Trophoblast cell (in vitro differentiated cells and primary cell): Measurements from ENCODE around the gene FES.

ENCODE experiments used
- DNase-seq, 2 donors: peaks; one replicate each; pipeline ENCODE4 v3.0.0-alpha.2; 2016
- H2AFZ ChIP-seq: 2 replicates; pipeline ENCODE4 v1.6.1; 2013; ENCODE audit warnings: low read length, moderate library complexity, mild to moderate bottlenecking; ENCODE audit not compliant: insufficient read depth, poor library complexity
- H2AK5ac ChIP-seq: 2 replicates; pipeline ENCODE4 v1.6.1; 2013; ENCODE audit warnings: mild to moderate bottlenecking, low read length
- H2BK120ac ChIP-seq: 2 replicates; pipeline ENCODE4 v1.6.1; 2013; ENCODE audit warnings: low read length, mild to moderate bottlenecking, moderate library complexity; ENCODE audit not compliant: insufficient read depth, poor library complexity
- H2BK12ac ChIP-seq: 2 replicates; pipeline ENCODE4 v1.6.1; 2013; ENCODE audit warnings: mild to moderate bottlenecking, low read length, moderate library complexity
- H2BK5ac ChIP-seq: 2 replicates; pipeline ENCODE4 v1.6.1; 2013; ENCODE audit warnings: low read length, low read depth, moderate library complexity, mild to moderate bottlenecking; ENCODE audit not compliant: poor library complexity
- H3K14ac ChIP-seq: 2 replicates; pipeline ENCODE4 v1.6.1; 2013; ENCODE audit warnings: mild to moderate bottlenecking, low read length
- H3K18ac ChIP-seq: 2 replicates; pipeline ENCODE4 v1.6.1; 2013; ENCODE audit warnings: mild to moderate bottlenecking, low read length
- H3K23ac ChIP-seq: 2 replicates; pipeline ENCODE4 v1.6.1; 2013; ENCODE audit warnings: low read length
- H3K27ac ChIP-seq: 2 replicates; pipeline ENCODE4 v1.5.1; 2013; ENCODE audit warnings: low read depth, mild to moderate bottlenecking, inconsistent platforms, low read length, moderate library complexity
- H3K27me3 ChIP-seq: 2 replicates; pipeline ENCODE4 v1.6.1; 2013; ENCODE audit warnings: inconsistent platforms, mild to moderate bottlenecking, low read length, moderate library complexity; ENCODE audit not compliant: insufficient read depth
- H3K36me3 ChIP-seq, 2 experiments: 1 replicate in 1 of 2; 2 replicates in 1 of 2; pipeline ENCODE4 v1.6.1; 2013; ENCODE audit warnings: low read length in 2 of 2, mild to moderate bottlenecking in 2 of 2, moderate library complexity in 1 of 2; ENCODE audit not compliant: insufficient read depth in 2 of 2, control insufficient read depth in 1 of 2
- H3K4ac ChIP-seq: 2 replicates; pipeline ENCODE4 v1.6.1; 2013; ENCODE audit warnings: low read depth, mild to moderate bottlenecking, low read length, moderate library complexity
- H3K4me1 ChIP-seq, 2 experiments: 1 replicate in 1 of 2; 2 replicates in 1 of 2; pipeline ENCODE4 v1.6.1; 2013; ENCODE audit warnings: low read length in 2 of 2, mild to moderate bottlenecking in 2 of 2, moderate library complexity in 1 of 2; ENCODE audit not compliant: insufficient read depth in 2 of 2, control insufficient read depth in 1 of 2
- H3K4me2 ChIP-seq: 2 replicates; pipeline ENCODE4 v1.6.1; 2013; ENCODE audit warnings: inconsistent platforms, mild to moderate bottlenecking, low read length, moderate library complexity
- H3K4me3 ChIP-seq: 2 replicates; pipeline ENCODE4 v1.5.1; 2013; ENCODE audit warnings: mild to moderate bottlenecking, low read depth, low read length, inconsistent platforms
- H3K79me1 ChIP-seq: one replicate; pipeline ENCODE4 v1.6.1; 2013; ENCODE audit warnings: low read length
- H3K79me2 ChIP-seq: 2 replicates; pipeline ENCODE4 v1.6.1; 2013; ENCODE audit warnings: low read length, mild to moderate bottlenecking; ENCODE audit not compliant: control insufficient read depth, insufficient read depth, poor library complexity
- H3K9ac ChIP-seq: 2 replicates; pipeline ENCODE4 v1.6.1; 2013; ENCODE audit warnings: mild to moderate bottlenecking, low read length
- H3K9me3 ChIP-seq: 2 replicates; pipeline ENCODE4 v1.6.1; 2013; ENCODE audit warnings: low read depth, mild to moderate bottlenecking, control low read depth, inconsistent platforms, low read length; ENCODE audit not compliant: insufficient read depth
- H4K12ac ChIP-seq: 2 replicates; pipeline ENCODE4 v1.6.1; 2013; ENCODE audit warnings: low read depth, mild to moderate bottlenecking, low read length, moderate library complexity
- H4K8ac ChIP-seq: 2 replicates; pipeline ENCODE4 v1.6.1; 2013; ENCODE audit warnings: low read depth, mild to moderate bottlenecking, low read length, moderate library complexity
- H4K91ac ChIP-seq: one replicate; pipeline ENCODE4 v1.6.1; 2013; ENCODE audit warnings: low read depth, mild to moderate bottlenecking, low read length, moderate library complexity
- WGBS: extraction: QIAGEN DNeasy Blood & Tissue Kit; methylation state at CpG from one replicate; pipeline ENCODE4 v1.1.7; 2013; ENCODE audit warnings: missing lambda C conversion rate; ENCODE audit not compliant: insufficient read length, insufficient coverage; ENCODE audit errors: extremely low coverage; 5-methylcytosine and 5-hydroxymethylcytosine counted together

FES gene

DNA sequence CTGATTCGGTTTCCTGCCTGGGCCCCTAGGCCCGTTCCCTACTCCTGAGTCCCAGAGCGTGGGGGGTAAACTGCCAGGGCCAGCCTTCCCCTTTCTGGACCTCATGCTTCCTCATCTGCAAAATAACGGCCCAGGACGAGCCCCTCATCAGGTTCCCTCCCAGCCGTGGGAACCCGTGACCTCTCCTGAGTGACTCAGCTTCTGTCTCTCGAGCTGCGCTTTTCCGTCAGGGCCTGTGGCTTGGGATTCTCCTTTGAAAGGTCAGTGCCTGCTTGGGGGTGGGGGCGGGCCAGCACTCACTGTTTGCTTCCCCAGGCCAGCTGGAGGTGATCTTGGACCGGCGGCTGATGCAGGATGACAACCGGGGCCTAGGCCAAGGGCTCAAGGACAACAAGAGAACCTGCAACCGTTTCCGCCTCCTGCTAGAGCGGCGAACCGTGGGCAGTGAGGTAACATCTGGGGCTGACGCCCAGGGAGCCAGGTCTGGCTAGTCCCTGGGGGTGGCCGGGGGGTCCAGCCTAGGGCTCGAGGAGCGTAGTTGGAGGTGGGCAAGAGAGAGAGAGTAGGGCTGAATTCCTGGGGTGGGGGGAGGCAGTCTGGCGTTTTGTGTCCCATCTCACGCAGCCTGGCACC, 31.6 kb downstream of the FES start:
- no peak overlapping the region for H2BK12ac ChIP-seq
- no peak overlapping the region for H4K12ac ChIP-seq
- no peaks in the 10 kb centered on the region for H3K79me1 ChIP-seq
- H3K4me1 ChIP-seq, result no peaks in the 10 kb centered on the region
- no peak overlapping the region for H3K18ac ChIP-seq
- DNase-seq, result peak; percentile 44 to 46
- H3K27me3 ChIP-seq, result no peaks in the 10 kb centered on the region
- no peak overlapping the region for H4K8ac ChIP-seq
- H3K4ac ChIP-seq, result no peak overlapping the region
- no peak overlapping the region for H2AK5ac ChIP-seq
- no peak overlapping the region for H3K14ac ChIP-seq
- H3K27ac ChIP-seq, result no peak overlapping the region
- no CpG with 5 or more reads among the region's 25 CpGs for WGBS
- no peaks in the 10 kb centered on the region for H3K79me2 ChIP-seq
- H3K4me3 ChIP-seq, result no peak overlapping the region
- no peaks in the 10 kb centered on the region for H3K9me3 ChIP-seq
- peaks cover 65 to 72% of the 10 kb centered on the region in 2 experiments for H3K36me3 ChIP-seq
- no peak overlapping the region for H3K4me2 ChIP-seq
- H2BK5ac ChIP-seq, result no peak overlapping the region
- H3K9ac ChIP-seq, result no peak overlapping the region
- H2BK120ac ChIP-seq, result no peak overlapping the region
- H2AFZ ChIP-seq, result no peak overlapping the region
- H4K91ac ChIP-seq, result no peak overlapping the region
- no peak overlapping the region for H3K23ac ChIP-seq

GRCh38 chr15:90916461-90916860, 32.2 kb downstream of the FES start:
- H3K79me2 ChIP-seq, result no peaks in the 10 kb centered on the region

DNA sequence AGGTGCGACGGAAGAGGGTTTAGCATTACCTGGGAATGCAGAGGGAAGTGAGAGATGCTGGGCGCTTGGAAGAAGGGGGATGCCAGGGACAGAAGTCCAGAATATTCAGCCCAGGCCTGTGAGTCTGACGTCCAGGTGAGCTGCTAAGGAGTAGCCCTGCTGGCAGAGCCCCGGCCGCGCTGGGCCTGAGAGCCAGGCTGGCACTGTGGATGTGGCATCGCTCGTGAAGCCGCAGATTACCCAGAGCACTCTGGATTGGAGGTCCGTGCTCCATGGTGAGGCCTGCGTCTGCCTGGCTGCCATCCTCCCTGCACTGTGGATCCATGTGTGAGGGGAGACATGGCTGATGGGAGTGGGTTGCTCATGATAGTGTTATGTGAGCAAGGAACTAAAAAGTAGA, 33.3 kb downstream of the FES start:
- no peaks in the 10 kb centered on the region for H3K79me1 ChIP-seq
- no peak overlapping the region for H2BK12ac ChIP-seq
- H3K27ac ChIP-seq, result no peak overlapping the region
- peaks cover 50 to 57% of the 10 kb centered on the region in 2 experiments for H3K36me3 ChIP-seq
- DNase-seq, result no peak
- H3K27me3 ChIP-seq, result no peaks in the 10 kb centered on the region
- H3K9ac ChIP-seq, result no peak overlapping the region
- H3K79me2 ChIP-seq, result no peaks in the 10 kb centered on the region
- H3K9me3 ChIP-seq, result no peaks in the 10 kb centered on the region
- H3K4ac ChIP-seq, result no peak overlapping the region
- no peak overlapping the region for H3K23ac ChIP-seq
- H2AK5ac ChIP-seq, result no peak overlapping the region
- H4K8ac ChIP-seq, result no peak overlapping the region
- no peak overlapping the region for H3K4me2 ChIP-seq
- no peak overlapping the region for H2AFZ ChIP-seq
- no peak overlapping the region for H3K14ac ChIP-seq
- H3K4me1 ChIP-seq, result no peaks in the 10 kb centered on the region
- no peak overlapping the region for H4K12ac ChIP-seq
- WGBS, result no CpG with 5 or more reads among the region's 12 CpGs
- H4K91ac ChIP-seq, result no peak overlapping the region
- H2BK120ac ChIP-seq, result no peak overlapping the region
- no peak overlapping the region for H3K18ac ChIP-seq
- no peak overlapping the region for H2BK5ac ChIP-seq
- no peak overlapping the region for H3K4me3 ChIP-seq

More at GRCh38 chr15:90916461-90916860, 32.2 kb downstream of the FES start:
- Histone ChIP-seq H3K18ac (no peak overlapping the region), H3K23ac (no peak overlapping the region), H3K27ac (no peak overlapping the region), H3K9ac (no peak overlapping the region), H4K8ac (no peak overlapping the region), H3K9me3 (no peaks in the 10 kb centered on the region), H3K4ac (no peak overlapping the region), H2AFZ (no peak overlapping the region), H2BK120ac (no peak overlapping the region), H3K4me2 (no peak overlapping the region), H3K4me1 (no peaks in the 10 kb centered on the region), H4K12ac (no peak overlapping the region), H3K79me1 (no peaks in the 10 kb centered on the region), H3K14ac (no peak overlapping the region), H2BK5ac (no peak overlapping the region), H3K4me3 (no peak overlapping the region), H3K27me3 (no peaks in the 10 kb centered on the region), H4K91ac (no peak overlapping the region), H2BK12ac (no peak overlapping the region), H2AK5ac (no peak overlapping the region), H3K36me3 (peaks cover 60 to 67% of the 10 kb centered on the region in 2 experiments)
- no peak for DNase-seq
- WGBS, result no CpG with 5 or more reads among the region's 11 CpGs

DNA sequence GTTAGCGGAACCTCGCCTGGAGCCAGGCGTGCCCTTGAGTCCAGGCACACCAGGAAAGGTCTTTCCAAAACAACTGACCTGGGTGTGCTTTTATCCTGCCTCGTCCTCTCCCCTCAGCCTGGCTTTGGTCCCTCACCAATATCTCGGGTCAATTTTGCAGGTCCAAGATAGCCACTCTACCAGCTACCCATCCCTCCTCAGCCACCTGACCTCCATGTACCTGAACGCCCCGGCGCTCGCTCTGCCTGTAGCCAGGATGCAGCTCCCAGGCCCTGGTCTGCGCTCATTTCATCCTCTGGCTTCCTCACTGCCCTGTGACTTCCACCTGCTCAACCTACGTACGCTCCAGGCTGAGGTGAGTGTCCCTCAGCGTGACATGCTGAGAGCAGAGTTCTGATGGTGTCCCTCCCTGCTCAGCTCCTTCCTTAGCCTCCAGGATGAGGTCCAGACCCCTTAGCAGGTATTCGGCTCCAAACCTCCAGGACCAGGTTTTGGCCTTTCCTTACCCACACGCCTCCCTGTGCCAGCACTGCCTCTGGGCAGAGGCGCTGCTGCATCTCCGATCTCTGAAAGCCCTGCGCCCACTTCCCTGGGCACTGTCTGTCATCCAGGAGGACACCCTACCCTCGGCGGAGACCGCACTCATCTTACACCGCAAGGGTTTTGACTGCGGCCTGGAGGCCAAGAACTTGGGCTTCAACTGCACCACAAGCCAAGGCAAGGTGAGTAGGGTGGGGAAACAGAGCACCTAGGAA, 33.9 kb downstream of the FES start:
- no peak for DNase-seq
- Histone ChIP-seq H3K27me3 (no peaks in the 10 kb centered on the region), H3K23ac (no peak overlapping the region), H2BK12ac (no peak overlapping the region), H3K36me3 (peaks cover 44 to 51% of the 10 kb centered on the region in 2 experiments), H3K4me2 (no peak overlapping the region), H3K4me3 (no peak overlapping the region), H3K18ac (no peak overlapping the region), H3K4me1 (no peaks in the 10 kb centered on the region), H4K91ac (no peak overlapping the region), H2AK5ac (no peak overlapping the region), H3K14ac (no peak overlapping the region), H4K12ac (no peak overlapping the region), H2BK120ac (no peak overlapping the region), H2BK5ac (no peak overlapping the region), H4K8ac (no peak overlapping the region), H3K79me2 (no peaks in the 10 kb centered on the region), H3K4ac (no peak overlapping the region), H3K9me3 (no peaks in the 10 kb centered on the region), H3K79me1 (no peaks in the 10 kb centered on the region), H2AFZ (no peak overlapping the region), H3K27ac (no peak overlapping the region), H3K9ac (no peak overlapping the region)
- WGBS, result no CpG with 5 or more reads among the region's 23 CpGs
